Keratinocyte (primary cell): ENCODE measurements around the gene IQCF2.

ENCODE experiments used
- CTCF ChIP-seq, 3 experiments: IDR thresholded peaks in 1 of 3; conservative IDR thresholded peaks in 1 of 3; optimal IDR thresholded peaks in 1 of 3; 2 replicates in 2 of 3; 3 replicates in 1 of 3; pipeline versions ENCODE3 to v1.5.1; 2011; ENCODE audit warnings: low read length in 3 of 3, mild to moderate bottlenecking in 3 of 3, moderate library complexity in 2 of 3, control low read depth in 1 of 3, inconsistent platforms in 1 of 3; ENCODE audit not compliant: insufficient read depth in 2 of 3; ENCODE audit errors: extremely low read depth in 1 of 3
- EZH2 ChIP-seq: IDR thresholded peaks from one replicate; pipeline ENCODE4 v1.6.1; 2012; ENCODE audit warnings: inconsistent platforms, mild to moderate bottlenecking, low read length, moderate library complexity

GRCh38 chr3:51886447-51886846 is 25.0 kb downstream of the IQCF2 start:
- TF ChIP-seq CTCF (optimal IDR thresholded peaks at IDR 0.05 in 1 of 3, IDR thresholded peaks at IDR 0.05 in 1 of 3, conservative IDR thresholded peaks at IDR 0.05 in 1 of 3; ENCODE audit: extremely low read depth in 1 of 3, insufficient read depth in 2 of 3, low read length in 3 of 3), result no peak
- TF ChIP-seq EZH2, result no peak
